Omental fat pad (tissue), 4 donors: ENCODE results near the gene MEIOC. TPM values are rescaled to one million over a fixed set of nuclear protein-coding genes. Genes with fewer than 3 reads are reported as not detected.
"Not testable (repeated sequence)": the region's sequence is repeated elsewhere in the genome, so short reads cannot be mapped to it uniquely, and the experiment has no call there.

Experiments
- ATAC-seq: fragments of 150-250 bp; one replicate; pipeline ENCODE4 v1.9.1; 2016; ENCODE audit warnings: mild to moderate bottlenecking, moderate library complexity; ENCODE audit not compliant: low FRiP score
- DNase-seq: peaks from one replicate; pipeline ENCODE4 v3.0.0-alpha.2; 2019; ENCODE audit warnings: low spot score
- CTCF ChIP-seq, 3 donors: fragments of 450-650 bp; IDR thresholded peaks; one replicate each; pipeline ENCODE4 v1.5.1; 2016 to 2017; ENCODE audit warnings: antibody characterized with exemption in 3 of 3, mild to moderate bottlenecking in 3 of 3, moderate library complexity in 2 of 3
- total RNA-seq, 4 donors: library from RNA; depleted of rRNA; stranded (reverse); fragments of >200 nt; gene quantifications; one replicate each; pipeline ENCODE4 v1.1.0, GENCODE V29; 2016

Gene MEIOC
- total RNA-seq, 4 donors from 2014 or later: not detected

- ATAC-seq: no peak
- DNase-seq: no peak
- no peak for TF ChIP-seq CTCF (IDR thresholded peaks at IDR 0.05)
Measured at GRCh38 chr17:44630703-44631102, 25.6 kb upstream of the MEIOC start.

GRCh38 chr17:44633998-44634397 is 22.3 kb upstream of the MEIOC start:
- DNase-seq (no peak), ATAC-seq (no peak)
- TF ChIP-seq CTCF (IDR thresholded peaks at IDR 0.05): no peak

- ATAC-seq, DNase-seq: not testable (repeated sequence)
Measured at GRCh38 chr17:44634401-44634800, 21.9 kb upstream of the MEIOC start.

- no peak for TF ChIP-seq CTCF (IDR thresholded peaks at IDR 0.05)
- no peak for ATAC-seq
- no peak for DNase-seq
Measured at GRCh38 chr17:44636562-44636961, 19.7 kb upstream of the MEIOC start.

GRCh38 chr17:44637066-44637465 is 19.2 kb upstream of the MEIOC start:
- DNase-seq (no peak), ATAC-seq (no peak)
- TF ChIP-seq CTCF (IDR thresholded peaks at IDR 0.05): no peak

GRCh38 chr17:44642834-44643233 is 13.4 kb upstream of the MEIOC start:
- no peak for TF ChIP-seq CTCF (IDR thresholded peaks at IDR 0.05)
- no peak for DNase-seq
- no peak for ATAC-seq

- DNase-seq (no peak), ATAC-seq (no peak)
- TF ChIP-seq CTCF (IDR thresholded peaks at IDR 0.05): no peak
Measured at GRCh38 chr17:44645341-44645740, 10.9 kb upstream of the MEIOC start.

GRCh38 chr17:44646280-44646679 is 10.0 kb upstream of the MEIOC start:
- DNase-seq: no peak
- TF ChIP-seq CTCF (IDR thresholded peaks at IDR 0.05): no peak
- ATAC-seq: no peak
